HEK293 (cell line): ENCODE results near the gene EFEMP2.

Experiments
- CTCF ChIA-PET: fragments of 350-600 bp; formaldehyde crosslinking; extraction: SDS; loops from one replicate; lab custom pipeline; 2021; ENCODE audit warnings: antibody characterized with exemption; lab: Yijun Ruan, JAX
- POLR2A ChIA-PET: fragments of 300-600 bp; formaldehyde crosslinking; extraction: SDS; loops from one replicate; lab custom pipeline; 2020; ENCODE audit warnings: antibody characterized with exemption, inconsistent platforms; lab: Yijun Ruan, JAX
- H3K27ac ChIP-seq: fragments of 200-500 bp; sonication (Bioruptor generic); 2 replicates; pipeline ENCODE4 v1.5.1; 2014; ENCODE audit warnings: low read depth, low read length, control low read depth, inconsistent platforms; ENCODE audit errors: extremely low read depth
- H3K36me3 ChIP-seq, 2 experiments: fragments of 200-500 bp in 1 of 2; sonication (Bioruptor generic) in 1 of 2; 1 replicate in 1 of 2; 2 replicates in 1 of 2; pipeline ENCODE4 v1.5.1; 2014 to 2017; ENCODE audit warnings: inconsistent platforms in 2 of 2, low read length in 2 of 2; ENCODE audit not compliant: control insufficient read depth in 2 of 2, insufficient read depth in 1 of 2
- H3K4me1 ChIP-seq: fragments of 200-500 bp; sonication (Bioruptor generic); 2 replicates; pipeline ENCODE4 v1.5.1; 2014; ENCODE audit warnings: mild to moderate bottlenecking, low read length, inconsistent platforms; ENCODE audit not compliant: control insufficient read depth, insufficient read depth
- H3K4me3 ChIP-seq: 2 replicates; pipeline ENCODE4 v1.5.1; 2011; ENCODE audit warnings: low read depth, mild to moderate bottlenecking, control low read depth, low read length, moderate library complexity
- H3K9me3 ChIP-seq: fragments of 200-500 bp; sonication (Bioruptor generic); 2 replicates; pipeline ENCODE4 v1.5.1; 2014; ENCODE audit warnings: low read depth, low read length, inconsistent platforms; ENCODE audit not compliant: control insufficient read depth, insufficient read depth
- BCL11A ChIP-seq: fragments of 450-650 bp; formaldehyde crosslinking; IDR thresholded peaks from 2 replicates; pipeline ENCODE4 v1.5.1; 2016; ENCODE audit warnings: low read depth, missing biosample characterization, missing genetic modification characterization
- BCL11B ChIP-seq: fragments of 450-650 bp; formaldehyde crosslinking; IDR thresholded peaks from 2 replicates; pipeline ENCODE4 v1.5.1; 2016; ENCODE audit warnings: low read depth, missing biosample characterization, missing genetic modification characterization
- GLI2 ChIP-seq: fragments of 450-650 bp; formaldehyde crosslinking; IDR thresholded peaks from 2 replicates; pipeline ENCODE4; 2017; ENCODE audit warnings: missing biosample characterization, missing genetic modification characterization, low read depth, borderline replicate concordance
- GLIS1 ChIP-seq: fragments of 450-650 bp; formaldehyde crosslinking; IDR thresholded peaks from 2 replicates; pipeline ENCODE4 v1.5.1; 2016; ENCODE audit warnings: missing biosample characterization, missing genetic modification characterization
- GLIS2 ChIP-seq: fragments of 450-650 bp; formaldehyde crosslinking; IDR thresholded peaks from 2 replicates; pipeline ENCODE4 v1.5.1; 2016; ENCODE audit warnings: missing biosample characterization, missing genetic modification characterization
- KLF1 ChIP-seq: fragments of 450-650 bp; formaldehyde crosslinking; IDR thresholded peaks from 2 replicates; pipeline ENCODE4 v1.5.1; 2016; ENCODE audit warnings: missing biosample characterization, missing genetic modification characterization
- PRDM10 ChIP-seq: fragments of 450-650 bp; formaldehyde crosslinking; IDR thresholded peaks from 2 replicates; pipeline ENCODE4 v1.5.1; 2016; ENCODE audit warnings: missing biosample characterization, missing genetic modification characterization
- SP2 ChIP-seq: fragments of 450-650 bp; formaldehyde crosslinking; IDR thresholded peaks from 2 replicates; pipeline ENCODE4 v1.5.1; 2016; ENCODE audit warnings: missing biosample characterization, missing genetic modification characterization
- SP7 ChIP-seq: fragments of 450-650 bp; formaldehyde crosslinking; IDR thresholded peaks from 2 replicates; pipeline ENCODE4 v1.5.1; 2016; ENCODE audit warnings: missing biosample characterization, missing genetic modification characterization
- ZBTB8A ChIP-seq: fragments of 450-650 bp; formaldehyde crosslinking; IDR thresholded peaks from 2 replicates; pipeline ENCODE4 v1.5.1; 2016; ENCODE audit warnings: missing biosample characterization, missing genetic modification characterization
- ZEB2 ChIP-seq: fragments of 450-650 bp; formaldehyde crosslinking; IDR thresholded peaks from 2 replicates; pipeline ENCODE4 v1.5.1; 2016; ENCODE audit warnings: missing biosample characterization, missing genetic modification characterization
- ZFP41 ChIP-seq: fragments of 450-650 bp; formaldehyde crosslinking; IDR thresholded peaks from 2 replicates; pipeline ENCODE4 v1.5.1; 2016; ENCODE audit warnings: missing biosample characterization, missing genetic modification characterization, borderline replicate concordance
- ZNF114 ChIP-seq: fragments of 450-650 bp; formaldehyde crosslinking; IDR thresholded peaks from 2 replicates; pipeline ENCODE4 v1.5.0; 2017; ENCODE audit warnings: missing biosample characterization, missing genetic modification characterization
- ZNF2 ChIP-seq: fragments of 450-650 bp; formaldehyde crosslinking; IDR thresholded peaks from 2 replicates; pipeline ENCODE4 v1.5.1; 2016; ENCODE audit warnings: missing biosample characterization, missing genetic modification characterization
- ZNF335 ChIP-seq: fragments of 450-650 bp; formaldehyde crosslinking; conservative IDR thresholded peaks from 2 replicates; pipeline ENCODE4 v1.5.1; 2016; ENCODE audit warnings: missing biosample characterization, missing genetic modification characterization
- ZNF416 ChIP-seq: fragments of 450-650 bp; formaldehyde crosslinking; IDR thresholded peaks from 2 replicates; pipeline ENCODE4 v1.5.1; 2016; ENCODE audit warnings: missing biosample characterization, missing genetic modification characterization
- ZNF501 ChIP-seq: fragments of 450-650 bp; formaldehyde crosslinking; IDR thresholded peaks from 2 replicates; pipeline ENCODE4 v1.5.1; 2016; ENCODE audit warnings: missing biosample characterization, missing genetic modification characterization
- ZNF558 ChIP-seq: fragments of 450-650 bp; formaldehyde crosslinking; IDR thresholded peaks from 2 replicates; pipeline ENCODE4 v1.5.1; 2016; ENCODE audit warnings: missing biosample characterization, missing genetic modification characterization
- ZNF600 ChIP-seq: fragments of 450-650 bp; formaldehyde crosslinking; IDR thresholded peaks from 2 replicates; pipeline ENCODE4 v1.5.1; 2016; ENCODE audit warnings: missing biosample characterization, missing genetic modification characterization
- ZNF626 ChIP-seq: fragments of 450-650 bp; sonication (Bioruptor Pico); formaldehyde crosslinking; IDR thresholded peaks from 2 replicates; pipeline ENCODE4 v1.5.1; 2018; ENCODE audit warnings: missing biosample characterization, missing genetic modification characterization, inconsistent platforms
- ZNF701 ChIP-seq: fragments of 450-650 bp; formaldehyde crosslinking; IDR thresholded peaks from 2 replicates; pipeline ENCODE4 v1.5.1; 2016; ENCODE audit warnings: missing biosample characterization, missing genetic modification characterization
- ZNF777 ChIP-seq: fragments of 450-650 bp; formaldehyde crosslinking; IDR thresholded peaks from 2 replicates; pipeline ENCODE4 v1.5.1; 2017; ENCODE audit warnings: missing biosample characterization, missing genetic modification characterization, borderline replicate concordance
- ZNF791 ChIP-seq: fragments of 450-650 bp; formaldehyde crosslinking; IDR thresholded peaks from 2 replicates; pipeline ENCODE4 v1.5.1; 2016; ENCODE audit warnings: missing biosample characterization, missing genetic modification characterization
- ZNF843 ChIP-seq: fragments of 450-650 bp; formaldehyde crosslinking; IDR thresholded peaks from 2 replicates; pipeline ENCODE4 v1.5.1; 2016; ENCODE audit warnings: missing biosample characterization, missing genetic modification characterization
- ZSCAN16 ChIP-seq: fragments of 450-650 bp; formaldehyde crosslinking; IDR thresholded peaks from 2 replicates; pipeline ENCODE4 v1.5.1; 2016; ENCODE audit warnings: missing biosample characterization, missing genetic modification characterization
- TF ChIP-seq, protein P1 (sequence below): fragments of 450-650 bp; formaldehyde crosslinking; IDR thresholded peaks from 2 replicates; pipeline ENCODE4 v1.5.1; 2016; ENCODE audit warnings: missing biosample characterization, missing genetic modification characterization, low read depth
- TF ChIP-seq, protein P2 (sequence below): fragments of 450-650 bp; IDR thresholded peaks from 2 replicates; pipeline ENCODE4 v1.5.1; 2018; ENCODE audit warnings: missing biosample characterization, mild to moderate bottlenecking, missing genetic modification characterization
- TF ChIP-seq, protein P3 (sequence below): fragments of 450-650 bp; formaldehyde crosslinking; IDR thresholded peaks from 2 replicates; pipeline ENCODE4 v1.5.1; 2016; ENCODE audit warnings: missing biosample characterization, missing genetic modification characterization

Gene EFEMP2

DNA sequence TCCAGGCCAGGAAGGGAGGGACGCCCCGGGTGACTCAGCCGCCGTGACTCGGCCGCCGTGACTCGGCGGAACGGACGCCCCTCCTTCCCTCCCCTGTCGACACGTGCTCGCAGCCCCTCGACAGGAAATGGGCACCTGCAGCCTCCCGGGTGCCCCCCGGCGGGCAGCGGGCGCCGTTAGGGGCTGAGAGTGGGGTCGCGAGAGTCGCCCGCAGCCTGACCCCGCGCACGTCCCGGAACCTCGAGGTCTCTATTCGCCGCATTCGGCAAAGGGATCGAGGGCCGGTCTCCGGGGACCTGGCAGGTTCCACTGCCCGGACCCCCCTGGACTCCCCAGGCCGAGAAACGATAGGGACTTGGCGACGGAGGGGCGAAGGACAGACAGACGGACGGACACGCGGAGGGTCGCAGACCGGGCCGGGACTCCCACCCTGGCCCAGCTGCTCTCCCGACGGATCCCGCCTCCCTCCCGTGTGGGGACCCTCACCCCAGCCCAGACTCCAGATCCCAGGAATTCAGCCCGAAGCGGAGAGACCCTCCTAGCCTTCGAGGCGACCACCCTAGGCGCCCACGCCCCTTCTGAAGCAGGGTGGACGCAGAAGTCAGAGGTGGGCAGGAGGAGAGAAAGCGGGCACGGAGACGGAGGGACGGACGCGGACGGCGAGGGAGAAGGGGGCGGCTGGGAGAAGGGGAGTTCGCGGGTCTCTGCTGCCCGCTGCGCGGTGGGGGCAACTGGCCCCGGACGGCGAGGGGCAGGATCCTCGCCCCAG, 26.9 kb upstream of the EFEMP2 start:
- no peaks in the 10 kb centered on the region for H3K4me1 ChIP-seq
- H3K4me3 ChIP-seq: peak overlapping the region; percentile 62
- peak overlapping the region; percentile 25; the same call in 1 of the 2 replicates for H3K27ac ChIP-seq
- POLR2A ChIA-PET: interaction anchor here (0.7 to 4.9 kb wide), 3 partner anchors 10 to 788 kb away, joined by 3 to 74 read pairs (median 7); partner anchors contain the start of genes CCDC85B, FIBP and TM7SF2
- H3K36me3 ChIP-seq: peaks cover 0 to 3% of the 10 kb centered on the region in 2 experiments; a peak in 1 of 3 replicates
- H3K9me3 ChIP-seq: no peaks in the 10 kb centered on the region
- CTCF ChIA-PET: interaction anchor here (1.7 to 3.5 kb wide), 3 partner anchors 11 to 15 kb away, joined by 7 to 36 read pairs (median 18); partner anchors contain the start of genes CCDC85B and FIBP
- TF ChIP-seq ZNF777 (tag by site-specific recombination): peak; percentile 25; the same call in 1 of the 2 replicates
- TF ChIP-seq PRDM10 (tag by site-specific recombination): no peak; the same call in none of the 2 replicates
- TF ChIP-seq GLIS2 (tag by site-specific recombination): peak; percentile 93
- 0 out of 2 replicates have a peak, but pooled peaks have one; percentile 25 for TF ChIP-seq ZNF2
- TF ChIP-seq SP7: 0 out of 2 replicates have a peak, but pooled peaks have one; percentile 27
- TF ChIP-seq, protein P1, sequence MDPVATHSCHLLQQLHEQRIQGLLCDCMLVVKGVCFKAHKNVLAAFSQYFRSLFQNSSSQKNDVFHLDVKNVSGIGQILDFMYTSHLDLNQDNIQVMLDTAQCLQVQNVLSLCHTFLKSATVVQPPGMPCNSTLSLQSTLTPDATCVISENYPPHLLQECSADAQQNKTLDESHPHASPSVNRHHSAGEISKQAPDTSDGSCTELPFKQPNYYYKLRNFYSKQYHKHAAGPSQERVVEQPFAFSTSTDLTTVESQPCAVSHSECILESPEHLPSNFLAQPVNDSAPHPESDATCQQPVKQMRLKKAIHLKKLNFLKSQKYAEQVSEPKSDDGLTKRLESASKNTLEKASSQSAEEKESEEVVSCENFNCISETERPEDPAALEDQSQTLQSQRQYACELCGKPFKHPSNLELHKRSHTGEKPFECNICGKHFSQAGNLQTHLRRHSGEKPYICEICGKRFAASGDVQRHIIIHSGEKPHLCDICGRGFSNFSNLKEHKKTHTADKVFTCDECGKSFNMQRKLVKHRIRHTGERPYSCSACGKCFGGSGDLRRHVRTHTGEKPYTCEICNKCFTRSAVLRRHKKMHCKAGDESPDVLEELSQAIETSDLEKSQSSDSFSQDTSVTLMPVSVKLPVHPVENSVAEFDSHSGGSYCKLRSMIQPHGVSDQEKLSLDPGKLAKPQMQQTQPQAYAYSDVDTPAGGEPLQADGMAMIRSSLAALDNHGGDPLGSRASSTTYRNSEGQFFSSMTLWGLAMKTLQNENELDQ (tag by site-specific recombination): no peak
- no peak for TF ChIP-seq ZNF114 (tag by site-specific recombination)
- TF ChIP-seq ZNF558 (tag by site-specific recombination): no peak
- peak; percentile 40; the same call in 1 of the 2 replicates for TF ChIP-seq ZNF843 (tag by site-specific recombination)
- TF ChIP-seq SP2: peak; percentile 57
- peak; percentile 59 for TF ChIP-seq ZNF600 (tag by site-specific recombination)
- TF ChIP-seq ZNF501 (tag by site-specific recombination): peak; percentile 53; the same call in 1 of the 2 replicates
- no peak for TF ChIP-seq ZNF626
- no peak for TF ChIP-seq ZFP41 (tag by site-specific recombination)
- TF ChIP-seq ZNF791: no peak
- TF ChIP-seq KLF1 (tag by site-specific recombination): peak; percentile 53; the same call in 1 of the 2 replicates
- TF ChIP-seq GLI2 (tag by site-specific recombination): no peak
- TF ChIP-seq GLIS1 (tag by site-specific recombination): peak; percentile 52
- no peak for TF ChIP-seq ZNF416 (tag by site-specific recombination)
- TF ChIP-seq ZNF701 (tag by site-specific recombination): no peak
- peak; percentile 99 for TF ChIP-seq ZBTB8A (tag by site-specific recombination)
- TF ChIP-seq, protein P2, sequence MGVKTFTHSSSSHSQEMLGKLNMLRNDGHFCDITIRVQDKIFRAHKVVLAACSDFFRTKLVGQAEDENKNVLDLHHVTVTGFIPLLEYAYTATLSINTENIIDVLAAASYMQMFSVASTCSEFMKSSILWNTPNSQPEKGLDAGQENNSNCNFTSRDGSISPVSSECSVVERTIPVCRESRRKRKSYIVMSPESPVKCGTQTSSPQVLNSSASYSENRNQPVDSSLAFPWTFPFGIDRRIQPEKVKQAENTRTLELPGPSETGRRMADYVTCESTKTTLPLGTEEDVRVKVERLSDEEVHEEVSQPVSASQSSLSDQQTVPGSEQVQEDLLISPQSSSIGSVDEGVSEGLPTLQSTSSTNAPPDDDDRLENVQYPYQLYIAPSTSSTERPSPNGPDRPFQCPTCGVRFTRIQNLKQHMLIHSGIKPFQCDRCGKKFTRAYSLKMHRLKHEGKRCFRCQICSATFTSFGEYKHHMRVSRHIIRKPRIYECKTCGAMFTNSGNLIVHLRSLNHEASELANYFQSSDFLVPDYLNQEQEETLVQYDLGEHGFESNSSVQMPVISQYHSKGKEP (tag by site-specific recombination): no peak
- TF ChIP-seq, protein P3, sequence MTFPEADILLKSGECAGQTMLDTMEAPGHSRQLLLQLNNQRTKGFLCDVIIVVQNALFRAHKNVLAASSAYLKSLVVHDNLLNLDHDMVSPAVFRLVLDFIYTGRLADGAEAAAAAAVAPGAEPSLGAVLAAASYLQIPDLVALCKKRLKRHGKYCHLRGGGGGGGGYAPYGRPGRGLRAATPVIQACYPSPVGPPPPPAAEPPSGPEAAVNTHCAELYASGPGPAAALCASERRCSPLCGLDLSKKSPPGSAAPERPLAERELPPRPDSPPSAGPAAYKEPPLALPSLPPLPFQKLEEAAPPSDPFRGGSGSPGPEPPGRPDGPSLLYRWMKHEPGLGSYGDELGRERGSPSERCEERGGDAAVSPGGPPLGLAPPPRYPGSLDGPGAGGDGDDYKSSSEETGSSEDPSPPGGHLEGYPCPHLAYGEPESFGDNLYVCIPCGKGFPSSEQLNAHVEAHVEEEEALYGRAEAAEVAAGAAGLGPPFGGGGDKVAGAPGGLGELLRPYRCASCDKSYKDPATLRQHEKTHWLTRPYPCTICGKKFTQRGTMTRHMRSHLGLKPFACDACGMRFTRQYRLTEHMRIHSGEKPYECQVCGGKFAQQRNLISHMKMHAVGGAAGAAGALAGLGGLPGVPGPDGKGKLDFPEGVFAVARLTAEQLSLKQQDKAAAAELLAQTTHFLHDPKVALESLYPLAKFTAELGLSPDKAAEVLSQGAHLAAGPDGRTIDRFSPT (tag by site-specific recombination): peak; percentile 95
- peak; percentile 13; the same call in 1 of the 2 replicates for TF ChIP-seq BCL11A (tag by site-specific recombination)
- TF ChIP-seq ZEB2 (tag by site-specific recombination): peak; percentile 85
- peak; percentile 55; the same call in 1 of the 2 replicates for TF ChIP-seq BCL11B (tag by site-specific recombination)
- peak; percentile 65 for TF ChIP-seq ZNF335 (tag by site-specific recombination)
- TF ChIP-seq ZSCAN16: no peak
